ENCODE data around the gene CABP1.

CABP1 gene

GRCh38 chr12:120698665-120699064 lies 58.2 kb downstream of the CABP1 start:
- DNase-seq = no peak

- no peak for DNase-seq
Measured at GRCh38 chr12:120699553-120699952, 59.1 kb downstream of the CABP1 start.

- no peak for DNase-seq
Measured at GRCh38 chr12:120700886-120701285, 60.5 kb downstream of the CABP1 start.

GRCh38 chr12:120702637-120703036 lies 62.2 kb downstream of the CABP1 start:
- peak in 1 of 2 experiments; percentile 17 for DNase-seq

- DNase-seq = no peak
Measured at GRCh38 chr12:120703311-120703942, 63.0 kb downstream of the CABP1 start.

GRCh38 chr12:120705618-120706017 lies 65.2 kb downstream of the CABP1 start:
- no peak for DNase-seq

GRCh38 chr12:120706029-120706428 lies 65.6 kb downstream of the CABP1 start:
- no peak for DNase-seq

GRCh38 chr12:120708651-120709050 lies 68.2 kb downstream of the CABP1 start:
- DNase-seq = no peak

GRCh38 chr12:120710031-120710804 lies 69.8 kb downstream of the CABP1 start, which contains the start of gene UNC119B:
UNC119B (plus strand) TSS chr12:120710458; CDS start chr12:120710475, 17 bp downstream.
- peak; percentile 24 to 65 for DNase-seq

GRCh38 chr12:120710805-120711296 lies 70.4 kb downstream of the CABP1 start:
- no peak for DNase-seq

GRCh38 chr12:120711411-120711810 lies 71.0 kb downstream of the CABP1 start:
- DNase-seq = no peak

GRCh38 chr12:120712610-120713009 lies 72.2 kb downstream of the CABP1 start:
- no peak for DNase-seq

GRCh38 chr12:120713861-120714482 lies 73.5 kb downstream of the CABP1 start:
- peak; percentile 68 to 77 for DNase-seq

All from NCI-H2081 (cell line).